ENCODE data around the gene CD209. TPM values are rescaled to one million over a fixed set of nuclear protein-coding genes. Genes with fewer than 3 reads are reported as not detected.

The CD209 gene
- total and polyA plus RNA-seq, 2 donors (not counting 3 experiments of a cell fraction or from before 2014, with no cell fraction given) = not detected

DNA sequence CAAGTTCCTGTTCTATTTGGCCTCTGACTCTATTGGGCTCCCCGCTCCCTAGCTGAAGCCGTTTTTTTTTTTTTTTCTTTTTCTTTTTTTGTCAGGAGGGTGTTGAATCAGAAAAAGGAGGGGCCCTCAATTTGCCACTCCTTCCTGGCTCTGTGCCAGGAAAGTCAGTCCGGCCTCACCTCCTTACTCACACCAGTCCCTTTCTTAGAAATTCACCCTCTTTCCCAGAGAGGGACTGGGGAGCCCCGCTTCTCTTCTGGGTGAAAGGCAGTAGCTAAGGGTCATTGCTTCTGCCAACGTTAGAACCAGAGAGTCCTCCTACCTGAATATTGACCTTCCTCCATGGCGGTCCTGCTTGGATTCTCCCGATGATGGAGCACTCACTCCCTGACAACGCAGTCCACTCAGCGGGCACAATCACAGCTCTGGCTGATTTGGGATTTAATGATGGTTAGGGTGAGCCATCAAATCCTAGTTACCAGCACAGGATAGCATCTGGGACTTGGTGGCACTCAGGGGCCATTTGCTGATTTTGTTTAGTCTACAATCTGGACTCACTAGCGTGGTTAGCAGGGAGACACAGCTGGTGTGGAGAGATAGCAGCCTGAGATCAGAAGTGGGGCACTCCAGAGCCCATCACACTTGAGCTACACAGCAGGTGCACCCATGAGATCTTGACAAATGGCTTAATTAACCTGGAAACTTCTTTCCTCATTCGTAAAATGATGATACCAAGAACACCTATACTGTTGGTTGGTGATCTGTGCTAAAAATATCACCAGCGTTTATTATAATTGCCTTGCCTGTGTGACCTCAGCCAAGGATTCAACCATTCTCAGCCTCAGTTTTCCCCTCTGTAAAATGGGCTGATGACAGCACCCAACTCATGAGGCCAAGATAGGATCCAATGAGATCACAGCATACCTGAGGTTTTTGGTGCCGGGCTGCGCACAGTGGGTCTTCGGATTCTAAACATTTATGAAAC lies 47.6 kb downstream of the CD209 start:
- H3K27me3 ChIP-seq (ENCODE audit: control insufficient read depth in 2 of 2, insufficient read depth in 2 of 2, low read length in 2 of 2) = no peaks in the 10 kb centered on the region
- ChIA-PET POLR2A (no interaction called here), CTCF (interaction anchor here (1.1 to 4.1 kb wide), 2 partner anchors 19 to 100 kb away, joined by 7 to 21 read pairs; partner anchors contain the start of gene TRAPPC5)
- TF ChIP-seq, protein P1, sequence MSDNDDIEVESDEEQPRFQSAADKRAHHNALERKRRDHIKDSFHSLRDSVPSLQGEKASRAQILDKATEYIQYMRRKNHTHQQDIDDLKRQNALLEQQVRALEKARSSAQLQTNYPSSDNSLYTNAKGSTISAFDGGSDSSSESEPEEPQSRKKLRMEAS (IDR thresholded peaks at IDR 0.05; ENCODE audit: insufficient read depth, insufficient read length) = no peak
- TF ChIP-seq POLR2A (IDR thresholded peaks at IDR 0.05; ENCODE audit: low read depth, low read length) (no peak), FOS (IDR thresholded peaks at IDR 0.05; ENCODE audit: borderline replicate concordance, insufficient read depth, low read length) (no peak), EZH2 (IDR thresholded peaks at IDR 0.05; ENCODE audit: borderline replicate concordance, low read depth, low read length, severe bottlenecking) (no peak), JUN (IDR thresholded peaks at IDR 0.05; ENCODE audit: borderline replicate concordance, insufficient read depth, insufficient read length, low read depth) (no peak), MYC (IDR thresholded peaks at IDR 0.05; ENCODE audit: low read depth, low read length) (no peak), GATA2 (IDR thresholded peaks at IDR 0.05; ENCODE audit: insufficient read depth, insufficient read length, low read depth, low read length) (no peak), POLR2AphosphoS5 (IDR thresholded peaks at IDR 0.05; ENCODE audit: insufficient read depth, low read depth, low read length) (no peak)
- TF ChIP-seq, protein P2, sequence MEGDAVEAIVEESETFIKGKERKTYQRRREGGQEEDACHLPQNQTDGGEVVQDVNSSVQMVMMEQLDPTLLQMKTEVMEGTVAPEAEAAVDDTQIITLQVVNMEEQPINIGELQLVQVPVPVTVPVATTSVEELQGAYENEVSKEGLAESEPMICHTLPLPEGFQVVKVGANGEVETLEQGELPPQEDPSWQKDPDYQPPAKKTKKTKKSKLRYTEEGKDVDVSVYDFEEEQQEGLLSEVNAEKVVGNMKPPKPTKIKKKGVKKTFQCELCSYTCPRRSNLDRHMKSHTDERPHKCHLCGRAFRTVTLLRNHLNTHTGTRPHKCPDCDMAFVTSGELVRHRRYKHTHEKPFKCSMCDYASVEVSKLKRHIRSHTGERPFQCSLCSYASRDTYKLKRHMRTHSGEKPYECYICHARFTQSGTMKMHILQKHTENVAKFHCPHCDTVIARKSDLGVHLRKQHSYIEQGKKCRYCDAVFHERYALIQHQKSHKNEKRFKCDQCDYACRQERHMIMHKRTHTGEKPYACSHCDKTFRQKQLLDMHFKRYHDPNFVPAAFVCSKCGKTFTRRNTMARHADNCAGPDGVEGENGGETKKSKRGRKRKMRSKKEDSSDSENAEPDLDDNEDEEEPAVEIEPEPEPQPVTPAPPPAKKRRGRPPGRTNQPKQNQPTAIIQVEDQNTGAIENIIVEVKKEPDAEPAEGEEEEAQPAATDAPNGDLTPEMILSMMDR (IDR thresholded peaks at IDR 0.05; ENCODE audit: extremely low read depth in 1 of 2, insufficient read depth in 1 of 2, low read depth in 1 of 2, low read length in 2 of 2) = no peak
- no peaks in the 10 kb centered on the region for H3K9me1 ChIP-seq (replicated peaks; ENCODE audit: control insufficient read depth, extremely low read depth, insufficient read depth, low read length)
- no peak overlapping the region for H3K4me2 ChIP-seq (ENCODE audit: insufficient read depth, low read length)
- no peaks in the 10 kb centered on the region for H3K79me2 ChIP-seq (ENCODE audit: control insufficient read depth, insufficient read depth, low read length)
- H3K36me3 ChIP-seq (ENCODE audit: control insufficient read depth in 2 of 2, extremely low read depth in 1 of 2, insufficient read depth in 2 of 2, low read length in 2 of 2) = no peaks in the 10 kb centered on the region
- intact Hi-C loops (cut with micrococcal nuclease) (no loop called here), dilution Hi-C loops (cut with MboI; ENCODE audit: extremely low pct_ligation_motif_present, low sequenced_read_pairs) (no loop called here)
- H4K20me1 ChIP-seq (replicated peaks; ENCODE audit: control insufficient read depth, extremely low read depth, insufficient read depth, low read length) = no peaks in the 10 kb centered on the region
- H2AFZ ChIP-seq (ENCODE audit: low read depth, low read length) = no peak overlapping the region
- H3K4me3 ChIP-seq (replicated peaks in 1 of 3; ENCODE audit: insufficient read depth in 1 of 3, low read depth in 1 of 3, low read length in 3 of 3) = no peak overlapping the region
- no peak overlapping the region for H3K27ac ChIP-seq (ENCODE audit: insufficient read depth, low read depth, low read length)
- H3K4me1 ChIP-seq (ENCODE audit: control insufficient read depth, extremely low read depth, insufficient read depth, low read length) = no peaks in the 10 kb centered on the region
- no peak overlapping the region for H3K9ac ChIP-seq (replicated peaks; ENCODE audit: extremely low read depth, insufficient read depth, low read length)
- no peaks in the 10 kb centered on the region for H3K9me3 ChIP-seq (replicated peaks; ENCODE audit: control insufficient read depth, insufficient read depth, low read length)
- BruUV-seq (replicated peaks) = no TSS peak
- FAIRE-seq (no peak), DNase-seq (ENCODE audit: low read depth, low spot score) (no peak)

All from endothelial cell of umbilical vein (primary cell).